IMR-90 (cell line): ENCODE measurements around the gene TWIST1.

Source experiments
- CTCF ChIP-seq: conservative IDR thresholded peaks from 2 replicates; pipeline ENCODE4 v1.5.1; 2012; ENCODE audit warnings: mild to moderate bottlenecking, low read depth, low read length, improper control_type of control experiment
- FOS ChIP-seq: fragments of 150-350 bp; IDR thresholded peaks from 2 replicates; pipeline ENCODE4 v1.6.1; 2016; ENCODE audit warnings: low read depth, low read length
- MXI1 ChIP-seq: IDR thresholded peaks from 2 replicates; pipeline ENCODE4 v1.6.1; 2012; ENCODE audit warnings: low read depth, mild to moderate bottlenecking, low read length, moderate library complexity, borderline replicate concordance
- POLR2A ChIP-seq: IDR thresholded peaks from 2 replicates; pipeline ENCODE4 v1.6.1; 2012; ENCODE audit warnings: mild to moderate bottlenecking, low read depth, low read length
- RFX5 ChIP-seq: IDR thresholded peaks from 2 replicates; pipeline ENCODE4 v1.8.0; 2012; ENCODE audit warnings: low read depth, mild to moderate bottlenecking, low read length, moderate library complexity

- TF ChIP-seq RFX5: no peak
- TF ChIP-seq CTCF: no peak
- TF ChIP-seq POLR2A: no peak
- TF ChIP-seq FOS: no peak
- no peak for TF ChIP-seq MXI1
These were observed 16.0 kb upstream of the TWIST1 start for GRCh38 chr7:19133390-19133789.
